H1 (cell line): ENCODE data around the gene CDKN1B. TPM values are rescaled to one million over a fixed set of nuclear protein-coding genes. Genes with fewer than 3 reads are reported as not detected.
A peak's percentile ranks its signal among the peaks of the same experiment; 100 is the strongest.

Source experiments
- CTCF ChIA-PET: fragments of 300-600 bp; sonication (Branson Sonifier 250); formaldehyde crosslinking; loops from one replicate; lab custom pipeline; 2021; ENCODE audit not compliant: partially characterized antibody; lab: Charles Lee
- POLR2A ChIA-PET: fragments of 300-600 bp; sonication (Branson Sonifier 250); formaldehyde crosslinking; loops from one replicate; lab custom pipeline; 2021; ENCODE audit warnings: inconsistent platforms; ENCODE audit not compliant: partially characterized antibody; lab: Charles Lee
- DNase-seq, 2 experiments: peaks; one replicate each; pipeline versions ENCODE4 v3.0.0 to v3.0.0-alpha.2; 2010 to 2022; ENCODE audit warnings: low spot score in 2 of 2, low read depth in 1 of 2, mixed read lengths in 1 of 2
- FAIRE-seq: peaks from 2 replicates; lab custom pipeline; 2011; peaks lifted over from hg19 to GRCh38; lab: Jason Lieb, UNC
- H2AFZ ChIP-seq: 2 replicates; pipeline ENCODE4 v1.8.1; 2012; ENCODE audit warnings: low read length, inconsistent platforms
- H2AK5ac ChIP-seq: 2 replicates; pipeline ENCODE4 v1.6.1; 2013; ENCODE audit warnings: low read depth, low read length
- H2BK120ac ChIP-seq: replicated peaks from 2 replicates; pipeline ENCODE3; 2013; ENCODE audit warnings: low read depth, low read length, inconsistent platforms
- H2BK12ac ChIP-seq: 2 replicates; pipeline ENCODE4 v1.6.1; 2013; ENCODE audit warnings: low read depth, low read length
- H2BK15ac ChIP-seq: 2 replicates; pipeline ENCODE4 v1.6.1; 2013; ENCODE audit warnings: low read length
- H2BK20ac ChIP-seq: 2 replicates; pipeline ENCODE4 v1.6.1; 2013; ENCODE audit warnings: low read length
- H2BK5ac ChIP-seq: 2 replicates; pipeline ENCODE4 v1.6.1; 2013; ENCODE audit warnings: low read depth, low read length
- H3K14ac ChIP-seq: 2 replicates; pipeline ENCODE4 v1.6.1; 2013; ENCODE audit warnings: inconsistent platforms; ENCODE audit not compliant: insufficient read length
- H3K18ac ChIP-seq: 2 replicates; pipeline ENCODE4 v1.6.1; 2013; ENCODE audit warnings: low read length; ENCODE audit errors: extremely low read depth
- H3K23ac ChIP-seq: 2 replicates; pipeline ENCODE4 v1.6.1; 2013; ENCODE audit warnings: inconsistent platforms; ENCODE audit not compliant: insufficient read length
- H3K23me2 ChIP-seq: 2 replicates; pipeline ENCODE4 v1.6.1; 2013; ENCODE audit warnings: low read depth, low read length
- H3K27ac ChIP-seq: 2 replicates; pipeline ENCODE4 v1.6.1; 2011; ENCODE audit warnings: low read depth, low read length, inconsistent platforms
- H3K27me3 ChIP-seq, 4 experiments: replicated peaks in 1 of 4; 1 replicate in 1 of 4; 2 replicates in 3 of 4; pipeline versions ENCODE4 v1.6.1 to v1.8.1; 2011 to 2013; ENCODE audit warnings: low read length in 3 of 4, mild to moderate bottlenecking in 3 of 4, inconsistent platforms in 2 of 4, mixed read lengths in 2 of 4, moderate library complexity in 1 of 4; ENCODE audit not compliant: control insufficient read depth in 3 of 4, insufficient read depth in 3 of 4; ENCODE audit errors: extremely low read depth in 1 of 4
- H3K36me3 ChIP-seq, 4 experiments: 2 replicates each; pipeline versions ENCODE4 v1.6.1 to v1.8.1; 2011 to 2013; ENCODE audit warnings: mild to moderate bottlenecking in 4 of 4, low read length in 3 of 4, moderate library complexity in 2 of 4, control low read depth in 1 of 4, inconsistent platforms in 1 of 4; ENCODE audit not compliant: insufficient read depth in 4 of 4, control insufficient read depth in 2 of 4
- H3K4ac ChIP-seq: replicated peaks from 2 replicates; pipeline ENCODE3; 2013; ENCODE audit warnings: low read length, low read depth, mixed read lengths, inconsistent platforms; ENCODE audit not compliant: insufficient read length
- H3K4me1 ChIP-seq, 4 experiments: replicated peaks in 1 of 4; 1 replicate in 1 of 4; 2 replicates in 3 of 4; pipeline versions ENCODE4 v1.6.1 to v1.8.1; 2011 to 2013; ENCODE audit warnings: low read length in 3 of 4, inconsistent platforms in 2 of 4, mixed read lengths in 1 of 4; ENCODE audit not compliant: insufficient read depth in 4 of 4, control insufficient read depth in 3 of 4
- H3K4me2 ChIP-seq, 2 experiments: 2 replicates each; pipeline versions ENCODE4 v1.6.1 to v1.8.1; 2011 to 2013; ENCODE audit warnings: low read depth in 2 of 2, low read length in 2 of 2, control low read depth in 1 of 2, inconsistent platforms in 1 of 2, mild to moderate bottlenecking in 1 of 2; ENCODE audit not compliant: insufficient read depth in 1 of 2
- H3K4me3 ChIP-seq, 4 experiments: fragments of 200-600, 300-600 bp in 1 of 4; sonication (generic), shearing (Covaris generic), sonication (Bioruptor Twin) in 1 of 4; 2 replicates each; pipeline versions ENCODE4 v1.5.1 to v1.8.1; 2011 to 2016; ENCODE audit warnings: low read length in 4 of 4, low read depth in 3 of 4, control low read depth in 2 of 4, inconsistent platforms in 2 of 4, mild to moderate bottlenecking in 2 of 4, mixed read lengths in 1 of 4, moderate library complexity in 1 of 4; ENCODE audit not compliant: insufficient read depth in 2 of 4; ENCODE audit errors: extremely low read depth in 1 of 4
- H3K56ac ChIP-seq: replicated peaks from 2 replicates; pipeline ENCODE3; 2013; ENCODE audit warnings: low read depth, mild to moderate bottlenecking, mixed read lengths, low read length, inconsistent platforms; ENCODE audit not compliant: insufficient read length
- H3K79me1 ChIP-seq: 2 replicates; pipeline ENCODE4 v1.6.1; 2013; ENCODE audit warnings: low read depth, low read length, control low read depth
- H3K79me2 ChIP-seq, 2 experiments: 2 replicates each; pipeline versions ENCODE4 v1.6.1 to v1.8.1; 2012 to 2013; ENCODE audit warnings: low read length in 2 of 2, mild to moderate bottlenecking in 2 of 2, inconsistent platforms in 1 of 2; ENCODE audit not compliant: insufficient read depth in 2 of 2, control insufficient read depth in 1 of 2
- H3K9ac ChIP-seq, 4 experiments: replicated peaks in 1 of 4; 1 replicate in 1 of 4; 2 replicates in 3 of 4; pipeline versions ENCODE4 v1.6.1 to v1.8.1; 2011 to 2013; ENCODE audit warnings: low read depth in 3 of 4, low read length in 3 of 4, control low read depth in 2 of 4, mild to moderate bottlenecking in 2 of 4, moderate library complexity in 2 of 4, inconsistent platforms in 1 of 4; ENCODE audit errors: extremely low read depth in 1 of 4
- H3K9me3 ChIP-seq, 2 experiments: 2 replicates each; pipeline versions ENCODE4 v1.6.1 to v1.8.1; 2012 to 2013; ENCODE audit warnings: mild to moderate bottlenecking in 2 of 2, moderate library complexity in 2 of 2, control low read depth in 1 of 2, inconsistent platforms in 1 of 2, low read depth in 1 of 2, low read length in 1 of 2, mixed read lengths in 1 of 2; ENCODE audit not compliant: insufficient read depth in 2 of 2
- H4K20me1 ChIP-seq, 2 experiments: replicated peaks in 1 of 2; 2 replicates each; pipeline versions ENCODE3 to v1.8.1; 2011 to 2013; ENCODE audit warnings: inconsistent platforms in 2 of 2, low read length in 2 of 2, mild to moderate bottlenecking in 1 of 2; ENCODE audit not compliant: insufficient read depth in 2 of 2, control insufficient read depth in 1 of 2
- H4K5ac ChIP-seq: 2 replicates; pipeline ENCODE4 v1.6.1; 2013; ENCODE audit warnings: low read length, low read depth, mixed read lengths, inconsistent platforms; ENCODE audit not compliant: insufficient read length
- H4K8ac ChIP-seq: 2 replicates; pipeline ENCODE4 v1.8.0; 2013; ENCODE audit warnings: mild to moderate bottlenecking, moderate library complexity, low read length, inconsistent platforms; ENCODE audit not compliant: insufficient read depth; ENCODE audit errors: extremely low read depth
- H4K91ac ChIP-seq: replicated peaks from 2 replicates; pipeline ENCODE3; 2013; ENCODE audit warnings: low read length, mixed read lengths, inconsistent platforms; ENCODE audit not compliant: insufficient read length
- BCL11A ChIP-seq, 2 experiments: IDR thresholded peaks; one replicate each; pipeline ENCODE4 v1.6.1; 2011; ENCODE audit warnings: low read depth in 2 of 2, low read length in 2 of 2, mild to moderate bottlenecking in 2 of 2
- CREB1 ChIP-seq: IDR thresholded peaks from 2 replicates; pipeline ENCODE4 v1.6.1; 2012; ENCODE audit warnings: inconsistent platforms
- GTF2F1 ChIP-seq: IDR thresholded peaks from 2 replicates; pipeline ENCODE4 v1.6.1; 2012; ENCODE audit warnings: low read depth, low read length, improper control_type of control experiment, borderline replicate concordance
- HDAC2 ChIP-seq, 2 experiments: fragments of 300-600 bp in 1 of 2; sonication (generic) in 1 of 2; IDR thresholded peaks; 2 replicates each; pipeline ENCODE4 v1.6.1; 2011 to 2012; ENCODE audit warnings: low read depth in 2 of 2, low read length in 2 of 2, mild to moderate bottlenecking in 2 of 2, moderate library complexity in 2 of 2, borderline replicate concordance in 1 of 2, inconsistent platforms in 1 of 2
- NANOG ChIP-seq: IDR thresholded peaks from 2 replicates; pipeline ENCODE4 v1.6.1; 2011; ENCODE audit warnings: low read length, low read depth, mild to moderate bottlenecking, inconsistent platforms; ENCODE audit not compliant: insufficient read depth, poor library complexity, severe bottlenecking
- NRF1 ChIP-seq: IDR thresholded peaks from 2 replicates; pipeline ENCODE4 v1.6.1; 2011; ENCODE audit warnings: mild to moderate bottlenecking, low read depth, low read length, improper control_type of control experiment
- POU5F1 ChIP-seq: IDR thresholded peaks from 2 replicates; pipeline ENCODE4 v1.6.1; 2011; ENCODE audit warnings: low read depth, mild to moderate bottlenecking, low read length, moderate library complexity
- RBBP5 ChIP-seq: IDR thresholded peaks from 2 replicates; pipeline ENCODE4 v1.7.1; 2012; ENCODE audit warnings: low read depth, mild to moderate bottlenecking, inconsistent platforms, low read length, moderate library complexity, borderline replicate concordance
- SAP30 ChIP-seq: fragments of 300-600 bp; sonication (generic); IDR thresholded peaks from 2 replicates; pipeline ENCODE4 v1.7.1; 2012; ENCODE audit warnings: low read length, moderate library complexity, mild to moderate bottlenecking, inconsistent platforms; ENCODE audit not compliant: insufficient read depth, insufficient replicate concordance
- SIX5 ChIP-seq: IDR thresholded peaks from 2 replicates; pipeline ENCODE4 v1.6.1; 2011; ENCODE audit warnings: mild to moderate bottlenecking, low read depth, low read length
- WGBS, 2 experiments: shearing (Covaris generic) in 1 of 2; methylation state at CpG; one replicate each; pipeline versions ENCODE4 v1.1.6 to v1.1.7; 2013 to 2015; ENCODE audit warnings: low lambda C conversion rate in 2 of 2, mixed read lengths in 2 of 2, inconsistent platforms in 1 of 2, low coverage in 1 of 2, missing lambda C conversion rate in 1 of 2; ENCODE audit not compliant: insufficient replicate concordance in 2 of 2, insufficient coverage in 1 of 2, insufficient read length in 1 of 2; ENCODE audit errors: extremely low coverage in 1 of 2, missing lambda C conversion rate in 1 of 2; 5-methylcytosine and 5-hydroxymethylcytosine counted together
- polyA plus RNA-seq, 7 experiments: library from polyadenylated mRNA; depleted of rRNA in 3 of 7; stranded (reverse) in 5 of 7; unstranded in 2 of 7; fragments of >200 nt in 5 of 7; fragments of 200-250 nt in 2 of 7; gene quantifications; 1 replicate in 5 of 7; 2 replicates in 1 of 7; 4 replicates in 1 of 7; pipeline versions ENCODE4 v1.2.1 to v1.2.3, GENCODE V29; 2011 to 2013; ENCODE audit warnings: missing spikeins in 2 of 7, mixed read lengths in 2 of 7
- total RNA-seq: library from RNA; stranded (reverse); fragmentation: NEBNext Ultra II Directional; extraction: Animal tissue kit (Norgen Biotek cat#: 25700); gene quantifications from 2 replicates; pipeline ENCODE4 v1.2.1, GENCODE V29; 2021

Gene CDKN1B
- total and polyA plus RNA-seq, 2 of the 8 experiments (the other 6 are each of a cell fraction or from before 2014, with no cell fraction given): 6.5 to 27.2 TPM

GRCh38 chr12:12696562-12697383 is 20.4 kb upstream of the CDKN1B start:
- no peak overlapping the region; the same call in 1 of the 2 replicates for H3K18ac ChIP-seq
- CTCF ChIA-PET: interaction anchor here (1.3 kb wide), 1 partner anchor 51 kb away, joined by 8 read pairs; no protein-coding TSS in a partner anchor
- no peaks in the 10 kb centered on the region for H3K79me2 ChIP-seq
- 6% methylated on average over 28 of the region's 29 CpGs; no CpG with 5 or more reads in 1 of the 2 experiments for WGBS, 2 experiments
- H2BK20ac ChIP-seq: no peak overlapping the region
- peak overlapping the region; percentile 45 for H4K91ac ChIP-seq
- H3K56ac ChIP-seq: peak overlapping the region; percentile 35
- no peak overlapping the region for H3K23ac ChIP-seq
- POLR2A ChIA-PET: interaction anchor here (1.3 to 1.8 kb wide), 3 partner anchors 15 to 340 kb away, joined by 3 to 6 read pairs (median 4); partner anchors contain the start of gene BORCS5
- H3K79me1 ChIP-seq: no peaks in the 10 kb centered on the region
- H3K27me3 ChIP-seq: no peaks in the 10 kb centered on the region
- no peak overlapping the region for H3K14ac ChIP-seq
- no peak overlapping the region for H2BK120ac ChIP-seq
- peak overlapping the region; percentile 75 to 78 for H3K4me2 ChIP-seq
- no peaks in the 10 kb centered on the region for H3K36me3 ChIP-seq
- H3K9ac ChIP-seq: peak overlapping the region; percentile 9 to 98 (median 85)
- H4K20me1 ChIP-seq: no peaks in the 10 kb centered on the region
- H3K4ac ChIP-seq: no peak overlapping the region
- peaks cover 4% of the 10 kb centered on the region; the same call in 1 of the 2 replicates for H3K23me2 ChIP-seq
- peak overlapping the region; percentile 42 for H4K5ac ChIP-seq
- H3K27ac ChIP-seq: peak overlapping the region; percentile 84
- H2AFZ ChIP-seq: peak overlapping the region; percentile 79
- no peak overlapping the region for H2BK15ac ChIP-seq
- H2AK5ac ChIP-seq: no peak overlapping the region
- peaks cover 0 to 13% (median 2%) of the 10 kb centered on the region in 4 experiments; a peak in 3 of 7 replicates for H3K4me1 ChIP-seq
- DNase-seq (peak in 1 of 2 experiments; percentile 88), FAIRE-seq (peak; percentile 32)
- H3K4me3 ChIP-seq: peak overlapping the region; percentile 47 to 84 (median 72)
- H2BK5ac ChIP-seq: no peak overlapping the region; the same call in 1 of the 2 replicates
- H2BK12ac ChIP-seq: no peak overlapping the region; the same call in 1 of the 2 replicates
- peak overlapping the region; percentile 63; the same call in 1 of the 2 replicates for H4K8ac ChIP-seq
- H3K9me3 ChIP-seq: no peaks in the 10 kb centered on the region
- TF ChIP-seq NANOG: no peak
- no peak for TF ChIP-seq SIX5
- TF ChIP-seq POU5F1: no peak
- peak in 1 of 2 experiments; percentile 37; a peak in 1 of 4 replicates for TF ChIP-seq HDAC2 (IDR thresholded peaks at IDR 0.05; ENCODE audit: borderline replicate concordance in 1 of 2, low read depth in 2 of 2, low read length in 2 of 2)
- TF ChIP-seq SAP30: peak; percentile 91
- no peak for TF ChIP-seq CREB1
- TF ChIP-seq RBBP5: 0 out of 2 replicates have a peak, but pooled peaks have one; percentile 24
- TF ChIP-seq GTF2F1: no peak
- TF ChIP-seq NRF1: peak; percentile 88
- TF ChIP-seq BCL11A (IDR thresholded peaks at IDR 0.05; ENCODE audit: low read depth in 2 of 2, low read length in 2 of 2): no peak
